22Rv1 (cell line): Measurements from ENCODE around the gene PYROXD2.

Experiments used
- ZFX ChIP-seq: fragments of 450-650 bp; IDR thresholded peaks from 2 replicates; pipeline ENCODE4 v1.6.1; 2017; ENCODE audit warnings: antibody characterized with exemption, borderline replicate concordance
- TF ChIP-seq, protein P1 (sequence below): fragments of 450-650 bp; IDR thresholded peaks from 2 replicates; pipeline ENCODE4 v1.5.1; 2017; ENCODE audit warnings: mild to moderate bottlenecking

DNA sequence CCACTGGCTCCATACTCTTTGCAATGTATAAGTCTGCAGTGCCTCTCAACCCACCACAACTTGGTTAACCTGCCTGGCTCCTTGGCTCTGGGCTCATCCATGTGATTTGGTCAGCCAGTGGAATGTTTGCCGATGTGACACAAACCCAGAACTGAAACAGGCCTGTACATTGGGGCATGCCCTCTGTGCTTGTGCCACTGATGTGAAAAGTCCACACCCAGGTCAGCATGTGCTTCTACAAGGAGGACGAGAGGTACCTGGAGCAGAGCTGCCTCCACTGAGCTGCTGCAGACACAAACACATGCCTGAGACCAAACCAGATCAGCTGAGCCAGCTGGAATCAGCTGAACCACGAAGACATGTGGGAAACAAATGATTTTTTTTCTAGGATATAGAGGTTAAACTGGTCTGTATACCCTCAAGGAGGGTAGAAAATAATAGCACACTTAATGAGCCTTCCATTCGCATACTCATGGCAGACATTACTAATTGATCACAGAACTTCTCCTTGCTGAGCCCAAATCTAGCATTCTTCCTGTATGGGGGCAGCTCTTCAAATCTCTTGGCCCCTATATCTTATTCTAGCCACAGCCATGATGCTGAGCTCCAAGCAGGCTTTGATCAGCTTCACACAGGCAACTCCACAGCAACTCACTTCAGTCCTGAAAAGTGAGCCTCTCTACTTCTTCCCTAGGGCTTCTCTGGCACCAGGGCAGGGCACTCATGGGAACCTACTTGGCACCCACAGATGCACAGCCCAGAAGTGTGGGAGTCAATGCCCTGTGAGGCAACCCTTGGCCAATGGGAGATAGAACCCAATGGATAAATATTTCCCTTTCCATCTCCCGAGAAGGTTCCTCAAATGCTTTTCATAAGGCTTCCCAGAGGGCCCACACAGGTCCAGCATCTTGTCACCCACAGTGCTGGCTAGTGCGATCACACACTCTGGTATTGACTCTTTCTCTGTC is 18.6 kb downstream of the PYROXD2 start:
- TF ChIP-seq, protein P1, sequence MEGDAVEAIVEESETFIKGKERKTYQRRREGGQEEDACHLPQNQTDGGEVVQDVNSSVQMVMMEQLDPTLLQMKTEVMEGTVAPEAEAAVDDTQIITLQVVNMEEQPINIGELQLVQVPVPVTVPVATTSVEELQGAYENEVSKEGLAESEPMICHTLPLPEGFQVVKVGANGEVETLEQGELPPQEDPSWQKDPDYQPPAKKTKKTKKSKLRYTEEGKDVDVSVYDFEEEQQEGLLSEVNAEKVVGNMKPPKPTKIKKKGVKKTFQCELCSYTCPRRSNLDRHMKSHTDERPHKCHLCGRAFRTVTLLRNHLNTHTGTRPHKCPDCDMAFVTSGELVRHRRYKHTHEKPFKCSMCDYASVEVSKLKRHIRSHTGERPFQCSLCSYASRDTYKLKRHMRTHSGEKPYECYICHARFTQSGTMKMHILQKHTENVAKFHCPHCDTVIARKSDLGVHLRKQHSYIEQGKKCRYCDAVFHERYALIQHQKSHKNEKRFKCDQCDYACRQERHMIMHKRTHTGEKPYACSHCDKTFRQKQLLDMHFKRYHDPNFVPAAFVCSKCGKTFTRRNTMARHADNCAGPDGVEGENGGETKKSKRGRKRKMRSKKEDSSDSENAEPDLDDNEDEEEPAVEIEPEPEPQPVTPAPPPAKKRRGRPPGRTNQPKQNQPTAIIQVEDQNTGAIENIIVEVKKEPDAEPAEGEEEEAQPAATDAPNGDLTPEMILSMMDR: no peak
- no peak for TF ChIP-seq ZFX
